Vagina (tissue), 2 donors: ENCODE results near the gene IL31RA. TPM values are rescaled to one million over a fixed set of nuclear protein-coding genes. Genes with fewer than 3 reads are reported as not detected.

Source experiments
- DNase-seq, 2 donors: peaks; one replicate each; pipeline ENCODE4 v3.0.0-alpha.2; 2017; ENCODE audit errors: extremely low spot score in 2 of 2
- H3K27ac ChIP-seq: fragments of 200-600 bp; sonication (generic); one replicate; pipeline ENCODE4 v1.5.1; 2019
- H3K27me3 ChIP-seq: fragments of 200-600 bp; sonication (generic); one replicate; pipeline ENCODE4 v1.5.1; 2019
- H3K36me3 ChIP-seq, 2 donors: fragments of 200-600 bp; sonication (generic); one replicate each; pipeline ENCODE4 v1.5.1; 2017 to 2019
- H3K4me1 ChIP-seq: fragments of 200-600 bp; sonication (generic); one replicate; pipeline ENCODE4 v1.5.1; 2019
- H3K4me3 ChIP-seq, 2 donors: fragments of 200-600 bp; sonication (generic); 1 replicate in 1 of 2; 2 replicates in 1 of 2; pipeline ENCODE4 v1.5.1; 2016 to 2019
- H3K9me3 ChIP-seq: fragments of 200-600 bp; sonication (generic); one replicate; pipeline ENCODE4 v1.5.1; 2019
- CTCF ChIP-seq, 3 experiments: fragments of 450-650 bp in 2 of 3; fragments of 200-600 bp in 1 of 3; sonication (generic) in 1 of 3; IDR thresholded peaks; one replicate each; pipeline ENCODE4 v1.5.1; 2017 to 2019; ENCODE audit warnings: antibody characterized with exemption in 3 of 3, mild to moderate bottlenecking in 2 of 3, moderate library complexity in 2 of 3
- POLR2A ChIP-seq, 2 donors: fragments of 450-650 bp; IDR thresholded peaks; one replicate each; pipeline ENCODE4 v1.6.1; 2017; ENCODE audit warnings: antibody characterized with exemption in 2 of 2, mild to moderate bottlenecking in 2 of 2, moderate library complexity in 2 of 2
- POLR2AphosphoS5 ChIP-seq, 2 donors: sonication (generic); formaldehyde crosslinking; IDR thresholded peaks; one replicate each; pipeline ENCODE4 v1.9.0; 2017; ENCODE audit warnings: antibody characterized with exemption in 2 of 2, mild to moderate bottlenecking in 2 of 2, low read depth in 1 of 2; ENCODE audit not compliant: insufficient read depth in 1 of 2
- intact Hi-C: fragments of 100-400 bp; cut with DNase I; formaldehyde crosslinking; loops from one replicate; pipeline ENCODE4 v1.15.1; 2023
- total RNA-seq: library from RNA; depleted of rRNA; stranded (reverse); fragments of >200 nt; gene quantifications from one replicate; pipeline ENCODE4 v1.2.3, GENCODE V29; 2016

The IL31RA gene
- total RNA-seq, 1 donor from 2014 or later: not detected

GRCh38 chr5:55902696-55903095 is 51.5 kb downstream of the IL31RA start:
- Histone ChIP-seq H3K9me3 (no peaks in the 10 kb centered on the region), H3K27me3 (no peaks in the 10 kb centered on the region), H3K36me3 (no peaks in the 10 kb centered on the region), H3K4me1 (peaks cover 3% of the 10 kb centered on the region), H3K27ac (no peak overlapping the region), H3K4me3 (no peak overlapping the region)
- no peak for DNase-seq
- intact Hi-C loops: no loop called here
- no peak for TF ChIP-seq POLR2AphosphoS5 (IDR thresholded peaks at IDR 0.05; ENCODE audit: insufficient read depth in 1 of 2, low read depth in 1 of 2)
- no peak for TF ChIP-seq CTCF (IDR thresholded peaks at IDR 0.05)
- TF ChIP-seq POLR2A (IDR thresholded peaks at IDR 0.05): no peak

- TF ChIP-seq POLR2A (IDR thresholded peaks at IDR 0.05) (no peak), CTCF (IDR thresholded peaks at IDR 0.05) (no peak), POLR2AphosphoS5 (IDR thresholded peaks at IDR 0.05; ENCODE audit: insufficient read depth in 1 of 2, low read depth in 1 of 2) (no peak)
- intact Hi-C loops: no loop called here
- DNase-seq: no peak
Observed at GRCh38 chr5:55903121-55903701, 52.1 kb downstream of the IL31RA start.

GRCh38 chr5:55904152-55904551 is 53.0 kb downstream of the IL31RA start:
- TF ChIP-seq POLR2AphosphoS5 (IDR thresholded peaks at IDR 0.05; ENCODE audit: insufficient read depth in 1 of 2, low read depth in 1 of 2) (no peak), CTCF (IDR thresholded peaks at IDR 0.05) (no peak), POLR2A (IDR thresholded peaks at IDR 0.05) (no peak)
- Histone ChIP-seq H3K4me1 (no peaks in the 10 kb centered on the region), H3K27ac (no peak overlapping the region), H3K4me3 (no peak overlapping the region), H3K36me3 (no peaks in the 10 kb centered on the region), H3K27me3 (no peaks in the 10 kb centered on the region), H3K9me3 (no peaks in the 10 kb centered on the region)
- no peak for DNase-seq
- intact Hi-C loops: no loop called here

More at GRCh38 chr5:55903121-55903701, 52.1 kb downstream of the IL31RA start:
- Histone ChIP-seq H3K36me3 (no peaks in the 10 kb centered on the region), H3K4me1 (no peaks in the 10 kb centered on the region), H3K27me3 (no peaks in the 10 kb centered on the region), H3K9me3 (no peaks in the 10 kb centered on the region), H3K27ac (no peak overlapping the region), H3K4me3 (no peak overlapping the region)

GRCh38 chr5:55905251-55905650 is 54.1 kb downstream of the IL31RA start:
- Histone ChIP-seq H3K4me1 (no peaks in the 10 kb centered on the region), H3K27ac (no peak overlapping the region), H3K27me3 (no peaks in the 10 kb centered on the region), H3K4me3 (no peak overlapping the region), H3K9me3 (no peaks in the 10 kb centered on the region), H3K36me3 (no peaks in the 10 kb centered on the region)
- intact Hi-C loops: no loop called here
- TF ChIP-seq CTCF (IDR thresholded peaks at IDR 0.05) (no peak), POLR2A (IDR thresholded peaks at IDR 0.05) (no peak), POLR2AphosphoS5 (IDR thresholded peaks at IDR 0.05; ENCODE audit: insufficient read depth in 1 of 2, low read depth in 1 of 2) (no peak)
- no peak for DNase-seq

- no peak overlapping the region for H3K27ac ChIP-seq
- H3K4me3 ChIP-seq: no peak overlapping the region
- DNase-seq: no peak
- H3K4me1 ChIP-seq: no peaks in the 10 kb centered on the region
- intact Hi-C loops: no loop called here
- H3K27me3 ChIP-seq: no peaks in the 10 kb centered on the region
- H3K9me3 ChIP-seq: no peaks in the 10 kb centered on the region
- TF ChIP-seq POLR2A (IDR thresholded peaks at IDR 0.05) (no peak), CTCF (IDR thresholded peaks at IDR 0.05) (no peak), POLR2AphosphoS5 (IDR thresholded peaks at IDR 0.05; ENCODE audit: insufficient read depth in 1 of 2, low read depth in 1 of 2) (no peak)
- H3K36me3 ChIP-seq: no peaks in the 10 kb centered on the region
Observed at GRCh38 chr5:55907927-55908326, 56.8 kb downstream of the IL31RA start.
